B cell (primary cell): ENCODE results near the gene CTDNEP1. TPM values are rescaled to one million over a fixed set of nuclear protein-coding genes. Genes with fewer than 3 reads are reported as not detected.
A peak's percentile ranks its signal among the peaks of the same experiment; 100 is the strongest.

Source experiments
- ATAC-seq: fragments of 200-7000 bp; cut with Tn5 transposase; one replicate; pipeline ENCODE4 v1.10.0; 2021; ENCODE audit warnings: low read depth, mild to moderate bottlenecking, moderate number of reproducible peaks, moderate library complexity
- CTCF ChIA-PET: fragments of 350-600 bp; sonication (Branson Sonifier 250); formaldehyde crosslinking; loops from one replicate; lab custom pipeline; 2021; ENCODE audit warnings: antibody characterized with exemption, inconsistent platforms; lab: Charles Lee
- POLR2A ChIA-PET: fragments of 350-600 bp; sonication (Branson Sonifier 250); formaldehyde crosslinking; loops from one replicate; lab custom pipeline; 2021; ENCODE audit warnings: antibody characterized with exemption; lab: Charles Lee
- DNase-seq: peaks from one replicate; pipeline ENCODE4 v3.0.0; 2013
- H2AFZ ChIP-seq: 2 replicates; pipeline ENCODE4 v1.6.1; 2012; ENCODE audit warnings: mild to moderate bottlenecking, low read depth, low read length; ENCODE audit not compliant: insufficient read depth, poor library complexity, severe bottlenecking
- H3K27ac ChIP-seq, 2 donors: 1 replicate in 1 of 2; 2 replicates in 1 of 2; pipeline ENCODE4 v1.5.1; 2012 to 2013; ENCODE audit warnings: low read length in 2 of 2, mild to moderate bottlenecking in 2 of 2, moderate library complexity in 1 of 2
- H3K27me3 ChIP-seq, 4 experiments: fragments of 200-600 bp in 1 of 4; sonication (generic) in 1 of 4; replicated peaks in 1 of 4; 1 replicate in 2 of 4; 2 replicates in 2 of 4; pipeline versions ENCODE4 v1.6.1 to v1.7.0; 2013 to 2016; ENCODE audit warnings: low read length in 3 of 4, mild to moderate bottlenecking in 2 of 4, mixed read lengths in 1 of 4, moderate library complexity in 1 of 4; ENCODE audit not compliant: insufficient read depth in 4 of 4, control insufficient read depth in 3 of 4; ENCODE audit errors: control extremely low read depth in 1 of 4
- H3K36me3 ChIP-seq, 2 experiments: replicated peaks in 1 of 2; 1 replicate in 1 of 2; 2 replicates in 1 of 2; pipeline versions ENCODE4 v1.6.1 to v1.7.1; 2013; ENCODE audit warnings: low read length in 1 of 2; ENCODE audit not compliant: insufficient read depth in 2 of 2, control insufficient read depth in 1 of 2; ENCODE audit errors: control extremely low read depth in 1 of 2, extremely low read depth in 1 of 2
- H3K4me1 ChIP-seq, 2 donors: fragments of 200-600 bp in 1 of 2; sonication (generic) in 1 of 2; 1 replicate in 1 of 2; 2 replicates in 1 of 2; pipeline versions ENCODE4 v1.5.1 to v1.6.1; 2013 to 2017; ENCODE audit warnings: low read length in 2 of 2; ENCODE audit not compliant: control insufficient read depth in 2 of 2, insufficient read depth in 2 of 2
- H3K4me2 ChIP-seq: replicated peaks from 2 replicates; pipeline ENCODE3; 2012; ENCODE audit warnings: mild to moderate bottlenecking, low read depth, low read length; ENCODE audit not compliant: poor library complexity, severe bottlenecking
- H3K4me3 ChIP-seq, 5 experiments: fragments of 200-600 bp in 1 of 5; sonication (generic) in 1 of 5; 1 replicate in 3 of 5; 2 replicates in 2 of 5; pipeline versions ENCODE4 v1.5.1 to v1.7.0; 2011 to 2016; ENCODE audit warnings: low read length in 4 of 5, mild to moderate bottlenecking in 4 of 5, low read depth in 2 of 5, control low read depth in 1 of 5, moderate library complexity in 1 of 5; ENCODE audit not compliant: insufficient read depth in 1 of 5; ENCODE audit errors: control extremely low read depth in 1 of 5, extremely low read depth in 1 of 5
- H3K79me2 ChIP-seq: fragments of 200-600 bp; sonication (generic); one replicate; pipeline ENCODE4 v1.6.0; 2016; ENCODE audit warnings: low read length; ENCODE audit not compliant: control insufficient read depth, insufficient read depth
- H3K9ac ChIP-seq: fragments of 200-600 bp; sonication (generic); 2 replicates; pipeline ENCODE4 v1.6.1; 2017; ENCODE audit warnings: mild to moderate bottlenecking, low read length, moderate library complexity
- H3K9me3 ChIP-seq, 3 donors: one replicate each; pipeline versions ENCODE4 v1.6.1 to v1.7.1; 2013; ENCODE audit warnings: low read length in 2 of 3; ENCODE audit not compliant: control insufficient read depth in 2 of 3, insufficient read depth in 1 of 3; ENCODE audit errors: control extremely low read depth in 1 of 3
- H4K20me1 ChIP-seq: 2 replicates; pipeline ENCODE4 v1.6.0; 2012; ENCODE audit warnings: mild to moderate bottlenecking, low read length; ENCODE audit not compliant: insufficient read depth, control insufficient read depth, poor library complexity, severe bottlenecking
- H3K27ac Mint-ChIP-seq: one replicate; pipeline ENCODE4 v1.8.0; 2021; ENCODE audit warnings: mixed read lengths
- H3K27me3 Mint-ChIP-seq: one replicate; pipeline ENCODE4 v1.8.0; 2021; ENCODE audit warnings: mixed read lengths
- H3K4me1 Mint-ChIP-seq: one replicate; pipeline ENCODE4 v1.8.0; 2021; ENCODE audit warnings: mixed read lengths
- H3K4me3 Mint-ChIP-seq: one replicate; pipeline ENCODE4 v1.8.0; 2021; ENCODE audit warnings: mixed read lengths
- H3K9me3 Mint-ChIP-seq: one replicate; pipeline ENCODE4 v1.8.0; 2022; ENCODE audit warnings: mixed read lengths; ENCODE audit not compliant: insufficient read depth
- EZH2 ChIP-seq: IDR thresholded peaks from 2 replicates; pipeline ENCODE4 v1.6.1; 2012; ENCODE audit warnings: borderline replicate concordance, low read depth, mild to moderate bottlenecking, moderate library complexity, low read length; ENCODE audit not compliant: insufficient read depth, poor library complexity, severe bottlenecking
- WGBS: methylation state at CpG from one replicate; pipeline ENCODE4 v1.1.5; 2013; ENCODE audit warnings: missing lambda C conversion rate; ENCODE audit not compliant: insufficient coverage; 5-methylcytosine and 5-hydroxymethylcytosine counted together
- intact Hi-C: fragments of 100-400 bp; cut with micrococcal nuclease; formaldehyde crosslinking; loops from one replicate; pipeline ENCODE4 v1.10.0; 2022
- polyA plus RNA-seq: library from polyadenylated mRNA; depleted of rRNA; stranded (reverse); fragments of >200 nt; gene quantifications from 2 replicates; pipeline ENCODE4 v1.2.3, GENCODE V29; 2012
- total RNA-seq, 2 donors: library from RNA; stranded (reverse); fragments of 120-200 nt in 1 of 2; gene quantifications; 1 replicate in 1 of 2; 2 replicates in 1 of 2; pipeline versions ENCODE4 v1.2.3 to v1.2.4, GENCODE V29; 2013 to 2022
- TF ChIP-seq, protein P1 (sequence below): fragments of 200-600 bp; IDR thresholded peaks from one replicate; pipeline ENCODE4 v1.8.0; 2022; ENCODE audit warnings: antibody characterized with exemption, mild to moderate bottlenecking

Gene CTDNEP1
- total and polyA plus RNA-seq, 2 donors (not counting 1 experiment from before 2014, with no cell fraction given) = 125 to 162 TPM

DNA sequence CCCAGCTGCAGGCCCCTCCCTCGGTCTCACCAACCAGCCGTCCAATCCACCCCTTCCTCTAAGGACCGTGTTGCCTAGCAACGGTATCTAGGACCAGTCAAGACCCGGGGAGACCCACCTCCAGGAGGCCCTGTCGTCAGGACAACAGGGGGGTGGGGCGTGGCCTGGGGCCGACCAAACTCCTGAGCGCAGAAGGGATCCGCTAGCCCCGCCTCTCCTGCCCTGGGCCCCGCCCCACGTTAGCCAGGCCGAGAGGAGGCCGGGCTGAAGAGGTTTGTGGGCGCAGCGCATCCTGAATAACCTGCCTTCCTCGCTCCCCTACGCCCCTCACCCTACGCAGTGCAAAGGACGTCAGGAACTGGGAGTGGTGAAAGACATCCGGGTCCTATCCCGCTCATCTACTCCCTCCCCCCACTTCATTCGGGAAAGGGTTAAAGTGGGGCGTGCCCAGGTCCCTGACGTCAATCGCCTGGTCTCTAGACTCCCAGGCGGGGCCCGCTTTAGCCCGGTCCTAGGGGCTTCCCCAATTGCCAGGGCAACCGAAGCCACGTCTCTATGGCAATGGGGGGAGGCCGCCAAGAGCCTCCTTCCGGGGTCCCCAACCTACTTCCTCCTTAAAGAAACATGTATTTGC lies 46.6 kb downstream of the CTDNEP1 start:
- peak overlapping the region; percentile 61 for H2AFZ ChIP-seq
- DNase-seq (peak; percentile 99), ATAC-seq (peak; percentile 85)
- no peaks in the 10 kb centered on the region for H3K27me3 ChIP-seq
- H3K79me2 ChIP-seq = no peaks in the 10 kb centered on the region
- under 1% methylated on average over 34 of the region's 34 CpGs for WGBS
- peak overlapping the region; percentile 86 to 93 for H3K27ac ChIP-seq
- H3K9me3 ChIP-seq = no peaks in the 10 kb centered on the region
- H3K4me2 ChIP-seq = peak overlapping the region; percentile 74
- Mint-ChIP-seq H3K9me3 (no peaks in the 10 kb centered on the region), H3K4me3 (peak overlapping the region; percentile 82), H3K4me1 (peaks cover 28% of the 10 kb centered on the region), H3K27me3 (peaks cover under 1% of the 10 kb centered on the region), H3K27ac (peak overlapping the region; percentile 91)
- H3K9ac ChIP-seq = peak overlapping the region; percentile 65
- H4K20me1 ChIP-seq = no peaks in the 10 kb centered on the region
- H3K4me3 ChIP-seq = peak overlapping the region in 4 of 5 experiments; percentile 49 to 65 (median 55)
- TF ChIP-seq, protein P1, sequence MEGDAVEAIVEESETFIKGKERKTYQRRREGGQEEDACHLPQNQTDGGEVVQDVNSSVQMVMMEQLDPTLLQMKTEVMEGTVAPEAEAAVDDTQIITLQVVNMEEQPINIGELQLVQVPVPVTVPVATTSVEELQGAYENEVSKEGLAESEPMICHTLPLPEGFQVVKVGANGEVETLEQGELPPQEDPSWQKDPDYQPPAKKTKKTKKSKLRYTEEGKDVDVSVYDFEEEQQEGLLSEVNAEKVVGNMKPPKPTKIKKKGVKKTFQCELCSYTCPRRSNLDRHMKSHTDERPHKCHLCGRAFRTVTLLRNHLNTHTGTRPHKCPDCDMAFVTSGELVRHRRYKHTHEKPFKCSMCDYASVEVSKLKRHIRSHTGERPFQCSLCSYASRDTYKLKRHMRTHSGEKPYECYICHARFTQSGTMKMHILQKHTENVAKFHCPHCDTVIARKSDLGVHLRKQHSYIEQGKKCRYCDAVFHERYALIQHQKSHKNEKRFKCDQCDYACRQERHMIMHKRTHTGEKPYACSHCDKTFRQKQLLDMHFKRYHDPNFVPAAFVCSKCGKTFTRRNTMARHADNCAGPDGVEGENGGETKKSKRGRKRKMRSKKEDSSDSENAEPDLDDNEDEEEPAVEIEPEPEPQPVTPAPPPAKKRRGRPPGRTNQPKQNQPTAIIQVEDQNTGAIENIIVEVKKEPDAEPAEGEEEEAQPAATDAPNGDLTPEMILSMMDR = no peak
- no peak for TF ChIP-seq EZH2
- no peaks in the 10 kb centered on the region for H3K36me3 ChIP-seq
- ChIA-PET POLR2A (interaction anchor here (0.7 to 1.6 kb wide), 5 partner anchors 20 to 1047 kb away, joined by 3 to 12 read pairs (median 4); partner anchors contain the start of genes DVL2 and GABARAP), CTCF (interaction anchor here (0.6 to 1.2 kb wide), 3 partner anchors 15 to 72 kb away, joined by 3 to 4 read pairs (median 4); partner anchors contain the start of genes ACADVL and DLG4)
- intact Hi-C loops = loop anchor here (1.0 to 2.0 kb wide), 10 partner anchors 9 to 278 kb away; partner anchors contain the start of genes ACADVL, DLG4, DVL2 and EIF5A
- H3K4me1 ChIP-seq = peaks cover 17 to 25% of the 10 kb centered on the region in 2 donors

DNA sequence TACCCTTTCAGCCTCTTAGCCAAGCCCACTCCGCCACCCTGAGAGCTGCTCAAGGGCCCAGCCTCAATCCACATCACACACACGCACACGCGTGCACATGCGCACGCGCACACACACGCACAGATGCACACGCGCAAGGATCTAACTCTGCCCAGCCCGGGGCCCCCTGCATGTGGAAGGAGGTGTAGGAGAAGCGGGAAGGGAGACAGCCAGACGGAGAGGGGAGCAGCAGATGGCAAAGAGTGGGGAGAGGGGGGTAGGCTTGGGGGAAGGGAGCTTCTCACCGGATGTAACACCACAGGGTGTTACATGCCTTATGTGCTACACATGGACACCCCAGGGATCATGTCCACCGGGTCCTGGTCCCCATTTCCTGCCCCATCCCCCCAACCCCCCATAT lies 47.2 kb downstream of the CTDNEP1 start:
- Histone ChIP-seq H3K27ac (peak overlapping the region; percentile 86 to 93), H3K36me3 (no peaks in the 10 kb centered on the region), H3K9ac (peak overlapping the region; percentile 65), H2AFZ (peak overlapping the region; percentile 61), H3K9me3 (no peaks in the 10 kb centered on the region), H3K4me3 (peak overlapping the region in 4 of 5 experiments; percentile 49 to 65 (median 55)), H3K4me1 (peaks cover 17 to 25% of the 10 kb centered on the region in 2 donors), H3K27me3 (no peaks in the 10 kb centered on the region), H3K4me2 (peak overlapping the region; percentile 74), H3K79me2 (no peaks in the 10 kb centered on the region), H4K20me1 (no peaks in the 10 kb centered on the region)
- ATAC-seq (no peak), DNase-seq (no peak)
- WGBS = 92% methylated on average over 10 of the region's 15 CpGs
- no peaks in the 10 kb centered on the region for H3K27me3 Mint-ChIP-seq
- intact Hi-C loops = loop anchor here (2.0 kb wide), 3 partner anchors 14 to 278 kb away; partner anchors contain the start of genes ACADVL and DLG4
- CTCF ChIA-PET = interaction anchor here (0.6 to 1.2 kb wide), 2 partner anchors 27 to 72 kb away, joined by 3 to 4 read pairs; no protein-coding TSS in a partner anchor
- peak overlapping the region; percentile 91 for H3K27ac Mint-ChIP-seq
- H3K4me3 Mint-ChIP-seq = peak overlapping the region; percentile 82
- H3K9me3 Mint-ChIP-seq = no peaks in the 10 kb centered on the region
- peaks cover 28% of the 10 kb centered on the region for H3K4me1 Mint-ChIP-seq
- POLR2A ChIA-PET = interaction anchor here (0.7 to 1.6 kb wide), 6 partner anchors 16 to 1048 kb away, joined by 3 to 12 read pairs (median 6); partner anchors contain the start of genes ACADVL, DVL2 and GABARAP
- TF ChIP-seq, protein P1 = no peak
- no peak for TF ChIP-seq EZH2
